ENCODE data around the gene TBCD.

The TBCD gene

DNA sequence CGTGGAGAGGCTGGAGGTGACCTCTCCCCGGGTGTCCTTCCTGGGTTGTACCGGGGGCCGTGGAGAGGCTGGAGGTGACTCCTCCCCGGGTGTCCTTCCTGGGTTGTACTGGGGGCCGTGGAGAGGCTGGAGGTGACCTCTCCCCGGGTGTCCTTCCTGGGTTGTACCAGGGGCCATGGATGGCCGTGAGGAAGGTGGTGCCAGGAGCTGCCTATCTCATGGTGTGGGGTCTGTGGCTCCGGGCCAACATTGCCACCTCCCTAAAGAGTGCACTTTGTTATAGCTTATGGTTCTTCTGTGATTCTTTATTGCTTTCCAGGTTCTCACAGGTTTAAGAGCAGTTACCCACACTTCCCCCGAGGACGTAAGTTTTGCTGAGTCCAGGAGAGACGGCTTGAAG, 174.2 kb downstream of the TBCD start:
- no peak overlapping the region for H3K4me3 ChIP-seq (ENCODE audit: low read length)
- TF ChIP-seq ZNF274 (IDR thresholded peaks at IDR 0.05; ENCODE audit: low read depth, low read length) = no peak

DNA sequence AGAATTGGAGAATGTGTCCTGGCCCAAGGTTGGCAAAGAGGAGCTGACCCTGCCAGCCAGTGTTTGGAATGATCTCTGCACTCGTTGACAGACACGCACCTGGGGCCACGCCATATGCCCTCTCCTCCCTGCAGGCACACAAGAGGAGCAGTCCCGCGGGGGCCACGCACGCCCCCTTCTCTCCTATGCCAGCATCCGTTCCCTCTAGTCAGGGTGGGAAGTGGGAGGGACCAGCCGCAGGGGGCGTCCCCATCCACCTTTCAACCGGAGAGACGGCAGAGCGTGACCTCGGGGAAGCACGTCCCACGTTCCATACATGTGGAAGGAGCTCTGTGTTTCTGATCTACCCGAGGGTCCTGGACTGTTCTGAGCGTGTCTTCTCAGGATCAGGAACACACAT, 174.9 kb downstream of the TBCD start:
- no peak for TF ChIP-seq ZNF274 (IDR thresholded peaks at IDR 0.05; ENCODE audit: low read depth, low read length)
- no peak overlapping the region for H3K4me3 ChIP-seq (ENCODE audit: low read length)

DNA sequence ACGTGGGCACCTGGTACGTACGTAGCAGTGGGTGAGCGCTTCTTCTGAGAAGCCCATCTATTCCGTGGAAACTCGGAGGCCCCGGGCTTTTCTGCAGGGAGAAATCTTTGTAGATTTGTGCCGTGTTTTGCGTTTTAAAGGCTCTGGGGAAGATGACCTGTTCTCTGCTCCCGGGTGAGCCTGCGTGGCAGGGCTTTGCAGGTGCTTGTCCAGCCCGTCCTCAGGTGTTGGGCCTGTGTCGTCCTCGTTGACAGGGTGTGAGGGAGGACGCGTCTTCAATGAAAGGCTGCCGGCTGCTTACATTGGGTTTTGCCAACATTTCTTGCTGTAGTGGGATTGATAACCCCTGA, 175.4 kb downstream of the TBCD start:
- TF ChIP-seq ZNF274 (IDR thresholded peaks at IDR 0.05; ENCODE audit: low read depth, low read length) = no peak
- H3K4me3 ChIP-seq (ENCODE audit: low read length) = no peak overlapping the region

DNA sequence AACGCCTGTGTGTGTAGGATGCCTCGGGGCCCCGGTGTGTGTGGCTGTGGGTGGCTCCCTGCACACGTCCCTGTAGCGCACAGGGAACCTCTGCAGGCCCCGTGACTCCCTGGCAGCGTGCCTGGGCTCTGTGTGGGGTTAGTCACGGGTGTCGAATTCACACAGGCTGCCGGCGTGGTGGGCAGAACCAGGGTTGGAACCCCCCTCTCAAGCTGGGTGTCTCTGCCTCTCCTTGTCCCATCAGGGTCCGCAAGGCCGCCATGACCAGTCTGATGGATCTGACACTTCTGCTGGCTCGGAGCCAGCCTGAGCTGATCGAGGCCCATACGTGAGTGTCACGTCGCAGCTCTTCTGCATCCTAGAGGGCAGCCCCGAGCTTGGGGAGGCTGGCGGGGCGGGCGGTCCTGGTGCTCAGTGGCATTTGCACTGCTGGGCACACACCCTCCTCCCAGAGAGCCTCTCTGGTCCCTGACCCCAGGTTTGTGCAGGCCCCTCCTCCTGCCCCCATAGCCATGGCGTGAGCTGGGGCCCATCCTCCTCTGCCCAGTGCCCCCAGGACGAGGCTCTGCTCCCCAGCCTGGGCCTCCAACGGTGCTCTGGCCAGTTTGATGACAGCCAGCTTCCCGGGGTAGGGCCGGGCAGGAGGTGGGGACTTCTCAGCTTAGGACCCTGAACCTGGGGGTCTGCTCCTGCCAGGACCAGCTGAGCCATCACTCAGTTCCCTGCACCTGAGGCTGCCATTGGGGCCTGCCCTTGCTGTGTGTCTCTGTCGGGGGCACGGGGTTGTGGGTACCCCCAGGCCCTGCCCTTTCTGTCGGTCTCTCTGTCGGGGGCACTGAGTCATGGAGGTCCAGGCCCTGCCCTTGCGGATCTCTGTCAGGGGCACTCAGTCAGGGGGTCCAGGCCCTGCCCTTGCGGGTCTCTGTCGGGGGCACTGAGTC, 176.1 kb downstream of the TBCD start:
- H3K4me3 ChIP-seq (ENCODE audit: low read length) = no peak overlapping the region
- no peak for TF ChIP-seq ZNF274 (IDR thresholded peaks at IDR 0.05; ENCODE audit: low read depth, low read length)

DNA sequence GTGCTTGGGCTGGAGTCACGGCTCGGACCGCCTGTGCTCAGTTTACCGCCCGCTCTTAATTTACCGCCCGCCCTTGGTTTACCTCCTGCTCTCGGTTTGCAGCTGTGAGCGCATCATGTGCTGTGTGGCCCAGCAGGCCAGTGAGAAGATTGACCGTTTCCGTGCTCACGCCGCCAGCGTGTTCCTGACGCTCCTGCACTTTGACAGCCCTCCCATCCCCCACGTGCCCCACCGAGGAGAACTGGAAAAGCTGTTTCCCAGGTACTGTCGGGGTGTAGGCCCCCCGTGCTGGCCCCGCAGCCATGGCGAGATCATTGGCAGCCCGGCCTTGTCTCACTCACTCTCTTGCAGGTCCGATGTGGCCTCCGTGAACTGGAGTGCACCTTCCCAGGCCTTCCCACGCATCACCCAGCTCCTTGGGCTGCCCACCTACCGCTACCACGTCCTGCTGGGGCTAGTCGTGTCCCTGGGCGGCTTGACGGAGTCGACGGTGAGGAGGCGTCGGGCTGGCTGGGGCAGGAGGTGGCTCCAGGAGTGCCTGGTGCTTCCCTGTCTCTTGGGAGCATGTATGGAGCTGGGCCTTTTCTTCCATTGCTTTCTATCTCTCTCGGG, 177.3 kb downstream of the TBCD start:
- no peak for TF ChIP-seq ZNF274 (IDR thresholded peaks at IDR 0.05; ENCODE audit: low read depth, low read length)
- no peak overlapping the region for H3K4me3 ChIP-seq (ENCODE audit: low read length)

DNA sequence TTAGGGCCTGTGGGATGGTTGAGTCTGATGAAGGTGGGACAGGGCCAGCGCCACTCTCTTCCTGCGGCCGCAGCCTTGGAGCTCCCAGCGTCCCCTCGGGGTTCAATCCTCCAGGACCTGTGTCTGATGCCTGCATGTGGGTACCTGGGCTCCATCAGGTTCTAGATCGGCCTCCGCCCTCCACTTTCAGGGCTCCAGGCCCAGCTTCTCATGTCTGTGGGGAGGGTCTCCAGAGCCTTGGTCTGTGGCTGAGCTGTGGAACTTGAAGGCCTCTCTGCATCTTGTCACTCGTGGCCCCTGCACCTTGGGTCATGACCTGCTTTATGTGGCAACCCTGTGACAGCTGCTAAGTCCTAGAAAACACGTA, 177.8 kb downstream of the TBCD start:
- H3K4me3 ChIP-seq (ENCODE audit: low read length) = no peak overlapping the region
- TF ChIP-seq ZNF274 (IDR thresholded peaks at IDR 0.05; ENCODE audit: low read depth, low read length) = no peak

DNA sequence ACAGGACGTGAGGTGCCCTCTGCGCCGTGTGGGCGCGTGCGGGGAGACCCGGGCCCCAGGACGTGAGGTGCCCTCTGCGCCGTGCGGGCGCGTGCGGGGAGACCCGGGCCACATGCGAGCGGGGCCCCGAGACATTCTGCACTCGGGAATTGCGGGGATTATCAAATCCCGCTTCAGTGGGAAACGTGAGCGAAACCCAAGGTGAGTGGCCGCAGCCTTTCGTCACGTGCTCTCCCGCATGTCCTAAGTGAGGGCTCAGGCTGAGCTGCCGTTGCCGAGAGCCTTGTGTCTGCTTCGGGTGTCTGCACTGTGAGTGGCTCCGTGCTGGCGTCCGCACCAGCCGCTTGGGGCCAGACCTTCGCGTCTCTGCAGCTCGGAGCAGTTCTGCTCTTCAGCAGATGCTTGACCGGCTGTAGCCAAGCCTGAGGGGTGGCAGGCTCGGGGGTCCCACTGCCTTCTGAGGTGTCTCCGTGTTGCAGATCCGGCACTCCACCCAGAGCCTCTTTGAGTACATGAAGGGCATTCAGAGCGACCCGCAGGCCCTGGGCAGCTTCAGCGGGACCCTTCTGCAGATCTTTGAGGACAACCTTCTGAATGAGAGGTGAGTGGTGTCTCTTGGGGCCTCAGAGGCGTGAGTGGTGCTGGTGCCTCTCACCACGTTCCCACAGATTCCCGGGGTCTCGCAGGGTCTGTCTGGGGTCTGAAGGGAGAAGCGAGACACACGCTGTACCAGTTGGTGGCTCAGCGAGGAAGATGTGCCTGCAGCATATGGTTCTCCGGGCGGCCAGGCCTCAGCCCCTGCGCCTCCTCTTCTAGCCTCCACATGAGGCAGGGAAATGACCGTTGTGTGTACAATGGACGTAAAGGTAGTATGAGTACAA, 178.4 kb downstream of the TBCD start:
- no peak for TF ChIP-seq ZNF274 (IDR thresholded peaks at IDR 0.05; ENCODE audit: low read depth, low read length)
- no peak overlapping the region for H3K4me3 ChIP-seq (ENCODE audit: low read length)

DNA sequence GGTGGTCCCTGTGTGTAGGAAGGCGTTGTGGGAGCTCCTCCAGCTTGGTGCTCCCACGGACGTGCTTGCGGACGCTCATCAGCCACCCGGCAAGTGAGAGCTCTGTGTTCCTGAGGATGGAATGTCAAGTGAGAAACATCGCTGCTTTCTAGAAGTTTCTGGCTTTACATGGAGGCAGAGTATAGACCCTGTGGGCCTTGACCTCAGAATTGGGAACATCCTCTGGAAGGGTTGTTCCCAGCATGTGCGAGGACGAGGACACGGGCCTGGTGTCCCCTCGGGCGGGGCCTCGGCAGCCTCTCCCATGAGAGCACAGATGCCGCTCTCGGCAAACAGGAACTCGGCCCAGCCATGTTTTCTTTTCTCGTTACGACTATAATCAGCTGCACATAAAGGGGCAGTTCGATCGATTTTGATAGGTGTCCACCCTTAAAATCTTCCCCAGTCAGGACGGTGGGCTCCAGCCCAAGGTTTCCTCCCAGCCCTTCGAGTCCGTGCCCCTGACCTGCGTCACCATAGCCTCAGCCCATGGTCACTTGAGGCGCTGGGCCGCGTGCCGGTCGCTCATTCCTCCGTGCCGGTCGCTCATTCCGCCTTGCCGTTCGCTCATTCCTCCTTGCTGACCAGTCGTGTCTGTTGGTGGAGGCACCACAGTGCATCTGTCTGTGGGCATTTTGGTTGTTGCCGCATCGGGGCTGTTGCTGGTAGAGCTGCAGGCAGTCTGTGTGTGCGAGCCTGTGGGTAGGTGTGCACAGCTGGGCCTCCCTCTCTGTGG, 179.2 kb downstream of the TBCD start:
- no peak overlapping the region for H3K4me3 ChIP-seq (ENCODE audit: low read length)
- no peak for TF ChIP-seq ZNF274 (IDR thresholded peaks at IDR 0.05; ENCODE audit: low read depth, low read length)

DNA sequence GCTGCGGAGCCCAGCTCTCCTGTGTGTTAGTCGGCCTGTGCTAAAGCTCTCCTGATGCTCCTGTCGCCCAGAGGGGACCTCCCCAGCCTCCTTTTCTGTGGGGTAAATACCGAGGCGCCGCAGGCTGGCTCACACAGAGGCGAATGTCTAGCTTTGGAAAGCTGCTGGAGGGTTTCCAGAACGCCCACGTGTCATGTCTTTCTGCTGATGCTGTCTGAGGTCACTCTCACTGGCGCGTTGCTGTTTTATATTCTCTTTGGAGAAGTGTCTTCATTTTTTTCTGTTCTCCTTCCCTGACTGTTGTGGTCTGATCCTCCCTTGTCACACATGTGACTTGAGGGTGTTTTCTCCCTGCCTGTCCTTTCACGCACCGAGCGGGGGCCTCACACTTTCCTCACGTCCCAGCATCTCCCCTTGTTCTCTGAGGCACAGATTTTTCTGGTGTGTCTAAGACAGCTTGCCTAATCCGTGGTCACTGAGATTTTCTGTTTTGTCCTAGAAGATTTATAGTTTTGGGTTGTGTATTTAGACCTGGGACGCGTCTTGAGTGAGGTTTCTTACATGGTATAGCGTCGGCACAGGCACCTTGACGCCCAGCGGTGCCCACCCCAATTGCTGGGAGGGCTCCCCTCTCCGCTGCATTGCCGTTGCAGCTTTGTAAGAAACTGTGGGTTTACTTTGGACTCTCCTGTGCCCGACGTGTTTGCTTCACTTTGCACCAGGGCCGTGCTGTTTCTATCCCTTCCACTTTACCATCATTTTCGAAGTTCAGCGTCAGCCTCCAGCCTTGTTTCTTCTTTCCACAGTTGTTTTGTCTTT, 180.0 kb downstream of the TBCD start:
- no peak for TF ChIP-seq ZNF274 (IDR thresholded peaks at IDR 0.05; ENCODE audit: low read depth, low read length)
- no peak overlapping the region for H3K4me3 ChIP-seq (ENCODE audit: low read length)

DNA sequence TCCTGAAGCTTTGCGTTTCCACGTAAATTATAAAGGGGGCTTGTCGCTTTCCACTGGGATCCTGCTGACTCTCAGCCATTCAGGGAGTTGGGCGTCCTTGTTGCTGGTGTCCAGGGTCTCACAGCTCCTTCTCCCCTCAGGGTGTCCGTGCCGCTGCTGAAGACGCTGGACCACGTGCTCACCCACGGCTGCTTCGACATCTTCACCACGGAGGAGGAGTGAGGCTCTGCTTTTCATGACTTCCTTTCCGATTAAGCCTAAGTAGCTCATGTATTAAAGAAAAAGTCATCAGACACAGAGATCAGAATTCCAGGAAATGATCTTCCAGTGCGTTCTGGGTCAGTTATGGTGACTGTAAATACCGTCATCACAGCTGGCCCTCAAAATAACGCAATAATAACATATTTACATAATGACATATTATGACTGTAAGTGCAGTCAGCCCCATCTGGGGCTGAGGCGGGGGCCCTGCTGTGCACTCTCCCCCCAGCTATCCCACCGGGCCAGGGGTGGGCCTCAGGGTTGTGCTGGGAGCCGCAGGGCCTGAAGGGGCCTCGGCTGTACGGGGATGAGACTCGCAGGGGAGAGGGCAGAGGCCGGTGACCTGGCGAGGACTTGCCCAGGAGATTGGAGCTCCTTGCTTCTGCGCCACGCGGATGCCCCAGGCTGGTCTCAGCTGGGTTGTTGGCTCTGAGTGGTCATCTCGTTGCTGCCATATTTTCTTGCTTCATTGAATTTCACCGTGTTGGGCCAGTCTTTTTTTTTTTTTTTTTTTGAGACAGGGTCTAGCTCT, 180.8 kb downstream of the TBCD start:
- no peak for TF ChIP-seq ZNF274 (IDR thresholded peaks at IDR 0.05; ENCODE audit: low read depth, low read length)
- no peak overlapping the region for H3K4me3 ChIP-seq (ENCODE audit: low read length)

DNA sequence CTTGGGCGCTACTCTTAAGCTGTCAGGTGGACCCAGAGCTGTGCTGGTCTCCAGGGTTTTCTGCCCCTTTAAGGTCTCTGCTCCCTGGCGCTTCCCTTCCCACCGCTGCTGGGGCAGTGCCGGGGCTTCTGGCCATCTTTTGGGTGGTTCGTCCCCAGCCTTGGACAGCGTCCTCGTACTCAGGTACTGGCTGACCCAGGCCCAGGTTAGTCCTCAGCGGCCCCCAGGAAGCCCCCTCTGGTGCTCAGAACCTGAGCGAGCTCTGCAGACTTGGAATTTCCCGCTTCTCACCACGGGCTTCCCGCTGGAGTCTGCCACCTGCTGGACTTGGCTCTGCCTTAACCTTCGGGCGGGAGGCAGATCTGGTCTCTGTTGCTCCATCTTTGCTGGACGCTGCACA, 182.0 kb downstream of the TBCD start:
- no peak for TF ChIP-seq ZNF274 (IDR thresholded peaks at IDR 0.05; ENCODE audit: low read depth, low read length)
- H3K4me3 ChIP-seq (ENCODE audit: low read length) = no peak overlapping the region

DNA sequence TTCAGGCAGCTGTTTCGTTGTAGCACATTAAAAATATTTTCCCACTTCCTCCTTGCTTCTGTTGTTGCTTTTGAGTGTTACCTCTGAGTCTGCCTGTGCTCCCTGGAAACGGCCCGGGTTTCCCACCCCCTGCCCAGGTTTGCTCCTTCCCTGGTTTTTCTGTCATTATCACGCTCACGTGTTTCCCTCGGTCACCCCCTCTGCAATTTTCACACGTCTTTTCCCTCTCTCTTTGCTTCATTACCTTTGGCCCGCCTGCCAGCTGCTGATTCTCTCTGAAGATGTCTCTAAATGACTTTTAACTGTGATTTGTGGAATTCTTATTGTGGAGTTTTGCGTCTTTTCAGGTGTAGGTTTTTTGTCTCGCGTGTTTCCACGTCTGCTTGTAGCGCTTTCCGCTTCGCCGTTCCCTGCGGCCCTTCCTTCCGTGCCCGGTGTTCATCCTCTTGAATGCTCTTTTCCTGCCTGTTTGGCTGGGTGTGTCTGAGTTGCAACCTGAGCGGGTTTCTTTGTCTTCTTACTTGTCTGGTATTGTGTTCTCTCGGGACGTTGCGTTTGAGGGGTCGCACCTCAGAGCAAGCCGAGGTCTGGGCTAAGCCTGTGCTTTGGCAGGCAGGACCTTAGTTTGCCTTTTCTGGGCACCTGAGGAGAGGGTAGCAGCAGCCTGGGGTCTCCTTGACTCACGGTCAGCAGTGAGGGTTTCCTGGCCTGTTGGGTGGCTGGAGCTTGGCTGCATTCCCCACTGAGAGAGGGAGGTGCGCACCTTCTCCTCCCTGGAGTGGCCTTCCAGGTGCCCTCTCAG, 184.3 kb downstream of the TBCD start:
- no peak for TF ChIP-seq ZNF274 (IDR thresholded peaks at IDR 0.05; ENCODE audit: low read depth, low read length)
- H3K4me3 ChIP-seq (ENCODE audit: low read length) = no peak overlapping the region

Measured in GM08714 (cell line).